ENCODE data around the gene RBM33. TPM values are rescaled to one million over a fixed set of nuclear protein-coding genes. Genes with fewer than 3 reads are reported as not detected.
"Not testable (repeated sequence)": the region's sequence is repeated elsewhere in the genome, so short reads cannot be mapped to it uniquely, and the experiment has no call there.

The RBM33 gene
- total and polyA plus RNA-seq, 2 of the 4 experiments (the other 2 are of a cell fraction), result 7.3 to 10.8 TPM

- H3K18ac ChIP-seq (ENCODE audit: low read depth, low read length); H3K9me3 ChIP-seq (ENCODE audit: control insufficient read depth, insufficient read depth, low read length); H3K9me1 ChIP-seq (ENCODE audit: insufficient read depth, low read length); H2BK15ac ChIP-seq (ENCODE audit: low read depth, low read length); H2AK5ac ChIP-seq (ENCODE audit: low read depth, low read length); H3K9ac ChIP-seq (ENCODE audit: low read depth, low read length); H3K4me2 ChIP-seq (ENCODE audit: low read depth, low read length); H3K14ac ChIP-seq (replicated peaks; ENCODE audit: low read depth, low read length); H3K4me3 ChIP-seq (ENCODE audit: insufficient read depth, low read depth, low read length); in situ Hi-C loops (cut with MboI; ENCODE audit: low sequenced_read_pairs); H3K36me3 ChIP-seq (ENCODE audit: control insufficient read depth, insufficient read depth, low read length); H3K27ac ChIP-seq (ENCODE audit: insufficient read depth, low read length); H2AK9ac ChIP-seq (replicated peaks; ENCODE audit: low read depth, low read length, poor library complexity); H2BK120ac ChIP-seq (ENCODE audit: low read depth, low read length); CTCF ChIA-PET; dilution Hi-C loops (cut with HindIII; ENCODE audit: low sequenced_read_pairs, unreplicated experiment); ATAC-seq (ENCODE audit: low read depth); H3K56ac ChIP-seq (ENCODE audit: extremely low read depth, insufficient read depth, low read length); H2BK5ac ChIP-seq (ENCODE audit: low read depth, low read length, poor library complexity, severe bottlenecking); DNase-seq; H2BK20ac ChIP-seq (ENCODE audit: low read depth, low read length); BruUV-seq (replicated peaks); H3K4ac ChIP-seq (ENCODE audit: low read depth, low read length); H2AFZ ChIP-seq (replicated peaks; ENCODE audit: low read length, poor library complexity); H3K4me1 ChIP-seq (ENCODE audit: control insufficient read depth, insufficient read depth, low read length); H4K8ac ChIP-seq (ENCODE audit: low read depth in 2 of 2, low read length in 2 of 2); POLR2A ChIA-PET (ENCODE audit: unreplicated experiment); H3K23ac ChIP-seq (ENCODE audit: low read depth, low read length); H4K91ac ChIP-seq (ENCODE audit: insufficient read depth, low read depth, low read length); intact Hi-C loops (cut with micrococcal nuclease); H3K27me3 ChIP-seq (ENCODE audit: control insufficient read depth, insufficient read depth, low read length); H4K5ac ChIP-seq (ENCODE audit: low read depth, low read length): not testable (repeated sequence)
- peaks cover 22 to 33% of the 10 kb centered on the region in 2 experiments for H3K79me1 ChIP-seq (ENCODE audit: low read depth in 1 of 2, low read length in 2 of 2)
- H4K20me1 ChIP-seq (ENCODE audit: insufficient read depth, low read length), result peaks cover 29% of the 10 kb centered on the region
- WGBS, 2 experiments (ENCODE audit: extremely low coverage in 2 of 2, insufficient read length in 1 of 2), result no CpG with 5 or more reads among the region's 2 CpGs
Observed at GRCh38 chr7:155688237-155688636, 43.8 kb downstream of the RBM33 start.

GRCh38 chr7:155690655-155691054, 46.2 kb downstream of the RBM33 start:
- H3K14ac ChIP-seq (replicated peaks; ENCODE audit: low read depth, low read length); H3K36me3 ChIP-seq (ENCODE audit: control insufficient read depth, insufficient read depth, low read length); H3K23ac ChIP-seq (ENCODE audit: low read depth, low read length); H2BK20ac ChIP-seq (ENCODE audit: low read depth, low read length); H3K18ac ChIP-seq (ENCODE audit: low read depth, low read length); H2AFZ ChIP-seq (replicated peaks; ENCODE audit: low read length, poor library complexity); H3K4me1 ChIP-seq (ENCODE audit: control insufficient read depth, insufficient read depth, low read length); H3K9ac ChIP-seq (ENCODE audit: low read depth, low read length); H2AK5ac ChIP-seq (ENCODE audit: low read depth, low read length); H3K4me3 ChIP-seq (ENCODE audit: insufficient read depth, low read depth, low read length); DNase-seq; ATAC-seq (ENCODE audit: low read depth); H2BK120ac ChIP-seq (ENCODE audit: low read depth, low read length); H3K27ac ChIP-seq (ENCODE audit: insufficient read depth, low read length); POLR2A ChIA-PET (ENCODE audit: unreplicated experiment); H2BK15ac ChIP-seq (ENCODE audit: low read depth, low read length); H4K91ac ChIP-seq (ENCODE audit: insufficient read depth, low read depth, low read length); intact Hi-C loops (cut with micrococcal nuclease); H2AK9ac ChIP-seq (replicated peaks; ENCODE audit: low read depth, low read length, poor library complexity); H2BK5ac ChIP-seq (ENCODE audit: low read depth, low read length, poor library complexity, severe bottlenecking); H3K4me2 ChIP-seq (ENCODE audit: low read depth, low read length); H3K56ac ChIP-seq (ENCODE audit: extremely low read depth, insufficient read depth, low read length); BruUV-seq (replicated peaks); H3K9me3 ChIP-seq (ENCODE audit: control insufficient read depth, insufficient read depth, low read length); H3K4ac ChIP-seq (ENCODE audit: low read depth, low read length); H3K9me1 ChIP-seq (ENCODE audit: insufficient read depth, low read length); CTCF ChIA-PET; H4K5ac ChIP-seq (ENCODE audit: low read depth, low read length); dilution Hi-C loops (cut with HindIII; ENCODE audit: low sequenced_read_pairs, unreplicated experiment); H3K27me3 ChIP-seq (ENCODE audit: control insufficient read depth, insufficient read depth, low read length); H4K8ac ChIP-seq (ENCODE audit: low read depth in 2 of 2, low read length in 2 of 2); in situ Hi-C loops (cut with MboI; ENCODE audit: low sequenced_read_pairs): not testable (repeated sequence)
- H4K20me1 ChIP-seq (ENCODE audit: insufficient read depth, low read length), result peaks cover 33% of the 10 kb centered on the region
- H3K79me1 ChIP-seq (ENCODE audit: low read depth in 1 of 2, low read length in 2 of 2), result peaks cover 14 to 28% of the 10 kb centered on the region in 2 experiments
- WGBS, 2 experiments (ENCODE audit: extremely low coverage in 2 of 2, insufficient read length in 1 of 2), result no CpG with 5 or more reads among the region's 3 CpGs
